ENCODE measurements around the gene FAM43A. TPM values are rescaled to one million over a fixed set of nuclear protein-coding genes. Genes with fewer than 3 reads are reported as not detected.

The FAM43A gene
- total RNA-seq, 1 donor from 2014 or later = 20.4 TPM

- no peak overlapping the region for H3K4me3 ChIP-seq
- no peak overlapping the region for H3K27ac ChIP-seq
- no peaks in the 10 kb centered on the region for H3K36me3 ChIP-seq
- no peaks in the 10 kb centered on the region for H3K27me3 ChIP-seq
- TF ChIP-seq CTCF (IDR thresholded peaks at IDR 0.05) (no peak), POLR2A (IDR thresholded peaks at IDR 0.05) (no peak), POLR2AphosphoS5 (IDR thresholded peaks at IDR 0.05; ENCODE audit: insufficient read depth in 1 of 2, low read depth in 1 of 2) (no peak)
- no peak for DNase-seq (ENCODE audit: extremely low spot score in 2 of 2)
- intact Hi-C loops (cut with DNase I) = no loop called here
- H3K9me3 ChIP-seq = no peaks in the 10 kb centered on the region
- H3K4me1 ChIP-seq = peaks cover 8% of the 10 kb centered on the region
These were observed 25.6 kb downstream of the FAM43A start for GRCh38 chr3:194711286-194711685.

- TF ChIP-seq POLR2AphosphoS5 (IDR thresholded peaks at IDR 0.05; ENCODE audit: insufficient read depth in 1 of 2, low read depth in 1 of 2) (peak in 1 of 2 donors; percentile 77), POLR2A (IDR thresholded peaks at IDR 0.05) (no peak), CTCF (IDR thresholded peaks at IDR 0.05) (no peak)
- Histone ChIP-seq H3K4me1 (peaks cover 8% of the 10 kb centered on the region), H3K9me3 (no peaks in the 10 kb centered on the region), H3K36me3 (no peaks in the 10 kb centered on the region), H3K27ac (no peak overlapping the region), H3K4me3 (no peak overlapping the region), H3K27me3 (no peaks in the 10 kb centered on the region)
- no peak for DNase-seq (ENCODE audit: extremely low spot score in 2 of 2)
- intact Hi-C loops (cut with DNase I) = no loop called here
These were observed 26.2 kb downstream of the FAM43A start for GRCh38 chr3:194711913-194712312.

- no peaks in the 10 kb centered on the region for H3K36me3 ChIP-seq
- no peaks in the 10 kb centered on the region for H3K27me3 ChIP-seq
- no peak for DNase-seq (ENCODE audit: extremely low spot score in 2 of 2)
- TF ChIP-seq POLR2A (IDR thresholded peaks at IDR 0.05) (no peak), POLR2AphosphoS5 (IDR thresholded peaks at IDR 0.05; ENCODE audit: insufficient read depth in 1 of 2, low read depth in 1 of 2) (no peak), CTCF (IDR thresholded peaks at IDR 0.05) (no peak)
- no peak overlapping the region for H3K27ac ChIP-seq
- H3K9me3 ChIP-seq = no peaks in the 10 kb centered on the region
- H3K4me3 ChIP-seq = no peak overlapping the region
- intact Hi-C loops (cut with DNase I) = no loop called here
- H3K4me1 ChIP-seq = peaks cover 8% of the 10 kb centered on the region
These were observed 27.8 kb downstream of the FAM43A start for GRCh38 chr3:194713299-194714136.

- no peak overlapping the region for H3K27ac ChIP-seq
These were observed 28.4 kb downstream of the FAM43A start for GRCh38 chr3:194714137-194714455.

More at GRCh38 chr3:194714137-194714455, 28.4 kb downstream of the FAM43A start:
- Histone ChIP-seq H3K27me3 (no peaks in the 10 kb centered on the region), H3K9me3 (no peaks in the 10 kb centered on the region), H3K36me3 (no peaks in the 10 kb centered on the region), H3K4me1 (peaks cover 8% of the 10 kb centered on the region), H3K4me3 (no peak overlapping the region)
- no peak for DNase-seq (ENCODE audit: extremely low spot score in 2 of 2)
- TF ChIP-seq POLR2A (IDR thresholded peaks at IDR 0.05) (no peak), CTCF (IDR thresholded peaks at IDR 0.05) (no peak), POLR2AphosphoS5 (IDR thresholded peaks at IDR 0.05; ENCODE audit: insufficient read depth in 1 of 2, low read depth in 1 of 2) (no peak)
- intact Hi-C loops (cut with DNase I) = no loop called here
